NCI-H1417 (cell line): ENCODE measurements around the gene CMIP.

Source experiments
- DNase-seq, 3 experiments: peaks; one replicate each; lab custom pipeline; 2025; lab: John Stamatoyannopoulos, UW

The CMIP gene

GRCh38 chr16:81551151-81551808 is 106.7 kb downstream of the CMIP start:
- no peak for DNase-seq

- DNase-seq: no peak
Observed at GRCh38 chr16:81551821-81552304, 107.3 kb downstream of the CMIP start.

GRCh38 chr16:81552743-81553079 is 108.1 kb downstream of the CMIP start:
- no peak for DNase-seq

- DNase-seq: no peak
Observed at GRCh38 chr16:81553080-81553813, 108.6 kb downstream of the CMIP start.

GRCh38 chr16:81553814-81554675 is 109.4 kb downstream of the CMIP start:
- DNase-seq: peak in 2 of 3 experiments; percentile 4 to 21

GRCh38 chr16:81554979-81555378 is 110.4 kb downstream of the CMIP start:
- peak in 1 of 3 experiments; percentile 4 for DNase-seq

GRCh38 chr16:81555660-81556059 is 111.1 kb downstream of the CMIP start:
- no peak for DNase-seq

- DNase-seq: no peak
Observed at GRCh38 chr16:81556715-81557284, 112.2 kb downstream of the CMIP start.

GRCh38 chr16:81558077-81558443 is 113.5 kb downstream of the CMIP start:
- no peak for DNase-seq

GRCh38 chr16:81558444-81559175 is 114.0 kb downstream of the CMIP start:
- peak; percentile 65 to 91 (median 78) for DNase-seq

GRCh38 chr16:81560979-81561657 is 116.5 kb downstream of the CMIP start:
- no peak for DNase-seq

GRCh38 chr16:81562174-81562849 is 117.7 kb downstream of the CMIP start:
- no peak for DNase-seq

GRCh38 chr16:81562926-81563325 is 118.3 kb downstream of the CMIP start:
- no peak for DNase-seq

GRCh38 chr16:81564421-81564911 is 119.9 kb downstream of the CMIP start:
- DNase-seq: no peak

GRCh38 chr16:81565321-81566028 is 120.9 kb downstream of the CMIP start:
- DNase-seq: no peak

- DNase-seq: no peak
Observed at GRCh38 chr16:81566086-81567007, 121.7 kb downstream of the CMIP start.

GRCh38 chr16:81567087-81567486 is 122.5 kb downstream of the CMIP start:
- DNase-seq: no peak

- no peak for DNase-seq
Observed at GRCh38 chr16:81567987-81568748, 123.6 kb downstream of the CMIP start.
